Retina (tissue), 1 donor: Measurements from ENCODE around the gene DENND6B.
"Not testable (repeated sequence)": the region's sequence is repeated elsewhere in the genome, so short reads cannot be mapped to it uniquely, and the experiment has no call there.

Experiments used
- DNase-seq: peaks from one replicate; pipeline ENCODE4 v3.0.0-alpha.2; 2016

The DENND6B gene, protein sequence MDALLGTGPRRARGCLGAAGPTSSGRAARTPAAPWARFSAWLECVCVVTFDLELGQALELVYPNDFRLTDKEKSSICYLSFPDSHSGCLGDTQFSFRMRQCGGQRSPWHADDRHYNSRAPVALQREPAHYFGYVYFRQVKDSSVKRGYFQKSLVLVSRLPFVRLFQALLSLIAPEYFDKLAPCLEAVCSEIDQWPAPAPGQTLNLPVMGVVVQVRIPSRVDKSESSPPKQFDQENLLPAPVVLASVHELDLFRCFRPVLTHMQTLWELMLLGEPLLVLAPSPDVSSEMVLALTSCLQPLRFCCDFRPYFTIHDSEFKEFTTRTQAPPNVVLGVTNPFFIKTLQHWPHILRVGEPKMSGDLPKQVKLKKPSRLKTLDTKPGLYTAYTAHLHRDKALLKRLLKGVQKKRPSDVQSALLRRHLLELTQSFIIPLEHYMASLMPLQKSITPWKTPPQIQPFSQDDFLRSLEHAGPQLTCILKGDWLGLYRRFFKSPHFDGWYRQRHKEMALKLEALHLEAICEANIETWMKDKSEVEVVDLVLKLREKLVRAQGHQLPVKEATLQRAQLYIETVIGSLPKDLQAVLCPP

GRCh38 chr22:50326956-50327710, at the start of gene DENND6B:
Gene DENND6B, minus strand, starts transcription at chr22:50327012. Its CDS starts 24 bp downstream, at chr22:50326988.
- peak; percentile 91 for DNase-seq

GRCh38 chr22:50376085-50376651, 49.4 kb upstream of the DENND6B start:
- DNase-seq, result no peak

- DNase-seq, result no peak
These were observed 44.4 kb upstream of the DENND6B start for GRCh38 chr22:50371101-50371648.

DNA sequence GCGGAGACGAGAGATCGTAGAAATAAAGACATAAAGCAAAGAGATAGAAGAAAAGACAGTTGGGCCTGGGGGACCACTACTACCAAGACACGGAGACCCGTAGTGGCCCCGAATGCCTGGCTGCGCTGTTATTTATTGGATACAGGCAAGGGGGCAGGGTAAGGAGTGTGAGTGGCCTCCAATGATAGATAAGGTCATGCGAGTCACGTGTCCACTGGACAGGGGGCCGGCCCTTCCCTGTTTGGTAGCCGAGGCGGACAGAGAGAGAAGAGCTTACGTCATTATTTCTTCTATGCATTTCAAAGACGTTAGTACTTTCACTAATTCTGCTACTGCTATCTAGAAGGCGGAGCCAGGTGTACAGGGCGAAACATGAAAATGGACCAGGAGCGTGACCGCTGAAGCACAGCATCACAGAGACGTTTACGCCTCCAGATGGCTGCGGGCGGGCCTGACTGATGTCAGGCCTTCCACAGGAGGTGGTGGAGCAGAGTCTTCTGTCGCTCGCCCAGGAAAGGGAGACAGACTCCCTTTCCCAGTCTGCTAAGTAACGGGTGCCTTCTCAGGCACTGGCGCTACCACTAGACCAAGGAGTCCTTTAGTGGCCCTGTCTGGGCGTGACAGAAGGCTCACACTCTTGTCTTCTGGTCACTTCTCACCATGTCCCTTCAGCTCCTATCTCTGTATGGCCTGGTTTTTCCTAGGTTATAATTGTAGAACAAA, 41.1 kb upstream of the DENND6B start:
- no peak for DNase-seq

DNA sequence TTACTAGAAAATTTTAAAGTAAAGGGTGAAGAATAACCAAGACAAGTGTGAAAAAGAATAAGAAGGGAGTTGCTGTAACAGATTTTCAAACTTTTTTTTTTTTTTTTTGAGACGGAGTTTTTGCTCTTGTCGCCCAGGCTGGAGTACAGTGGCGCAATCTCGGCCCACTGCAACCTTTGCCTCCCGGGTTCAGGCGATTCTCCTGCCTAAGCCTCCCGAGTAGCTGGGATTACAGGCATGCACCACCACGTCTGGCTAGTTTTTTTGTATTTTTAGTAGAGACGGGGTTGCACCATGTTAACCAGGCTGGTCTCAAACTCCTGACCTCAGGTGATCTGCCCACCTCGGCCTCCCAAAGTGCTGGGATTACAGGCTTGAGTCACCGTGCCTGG, 37.0 kb upstream of the DENND6B start:
- DNase-seq, result not testable (repeated sequence)

- DNase-seq, result no peak
These were observed 36.5 kb upstream of the DENND6B start for GRCh38 chr22:50363166-50363802.

DNA sequence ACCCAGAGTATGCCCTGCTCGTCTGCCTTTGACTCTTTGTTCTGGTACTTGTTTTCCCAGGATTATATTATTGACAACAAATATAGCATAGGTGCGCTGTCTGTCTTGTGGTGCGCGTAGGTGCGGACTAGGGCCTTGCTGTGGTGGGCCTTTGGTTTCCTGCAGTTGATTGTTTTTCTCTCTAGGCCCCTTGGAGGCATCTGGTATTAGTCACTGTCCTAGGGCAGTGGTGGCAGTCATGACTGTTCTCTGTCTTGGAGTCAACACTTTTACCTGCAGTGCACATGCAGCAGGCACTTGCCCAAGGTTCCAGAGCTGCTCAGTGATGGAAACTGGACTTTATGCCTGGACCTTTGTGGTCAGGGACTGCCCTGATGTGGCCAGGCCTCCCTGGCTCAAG, 34.9 kb upstream of the DENND6B start:
- no peak for DNase-seq

DNA sequence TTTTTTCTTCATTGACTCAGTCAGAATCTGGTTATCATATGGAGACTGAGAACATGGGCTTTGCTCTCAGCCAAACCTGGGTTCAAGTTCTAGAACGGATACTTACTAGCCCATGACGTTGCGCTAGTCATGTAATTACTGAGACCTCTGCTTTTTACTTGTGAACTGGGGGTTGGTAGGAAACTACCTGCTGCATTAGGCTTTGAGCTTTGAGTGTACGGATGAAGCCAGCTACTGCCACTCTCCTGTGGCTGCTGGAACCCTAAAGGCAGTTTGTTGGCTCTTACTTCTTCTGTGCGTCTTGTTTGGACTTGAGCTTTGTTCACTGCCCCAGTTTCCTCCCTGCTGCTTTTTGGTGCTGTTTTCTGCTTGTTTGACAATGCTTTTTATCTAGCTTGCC, 34.4 kb upstream of the DENND6B start:
- DNase-seq, result no peak

- DNase-seq, result no peak
These were observed 33.8 kb upstream of the DENND6B start for GRCh38 chr22:50360578-50360977.

GRCh38 chr22:50357756-50358155, 30.9 kb upstream of the DENND6B start:
- DNase-seq, result no peak

GRCh38 chr22:50357222-50357621, 30.4 kb upstream of the DENND6B start:
- DNase-seq, result no peak

DNA sequence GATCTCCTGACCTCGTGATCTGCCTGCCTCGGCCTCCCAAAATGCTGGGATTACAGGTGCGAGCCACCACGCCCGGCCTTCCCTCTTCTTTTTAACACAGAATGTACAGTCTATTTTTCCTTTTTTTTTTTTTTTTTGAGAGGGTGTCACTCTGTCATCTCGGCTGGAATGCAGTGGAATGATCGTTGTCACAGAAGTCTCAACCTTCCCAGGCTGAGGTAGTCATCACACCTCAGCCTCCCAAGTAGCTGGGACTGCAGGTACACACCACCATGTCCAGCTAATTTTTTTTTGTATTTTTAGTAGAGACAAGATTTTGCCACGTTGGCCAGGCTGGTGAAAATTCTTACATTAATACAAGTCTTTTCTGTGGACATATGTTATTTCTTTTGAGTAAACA, 29.4 kb upstream of the DENND6B start:
- no peak for DNase-seq

DNA sequence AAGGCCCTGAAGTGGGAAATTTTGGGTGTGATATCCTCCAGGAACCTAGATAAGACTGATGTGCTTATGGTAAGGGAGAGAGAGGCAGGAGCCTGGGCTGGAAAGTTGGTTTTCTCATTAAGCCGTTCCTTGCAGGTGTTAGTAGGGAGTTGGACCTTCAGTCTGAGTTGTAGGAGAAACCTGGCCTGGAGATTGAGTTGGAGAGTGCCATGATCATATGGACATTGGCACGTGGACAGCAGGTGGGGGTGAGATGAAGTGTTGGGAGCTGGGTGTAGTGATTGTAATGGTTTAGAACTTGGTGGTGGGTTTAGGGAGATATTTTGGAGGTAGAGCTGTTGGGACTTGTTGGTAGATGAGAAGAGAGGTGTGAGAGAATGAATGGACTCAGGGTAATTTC, 21.2 kb upstream of the DENND6B start:
- DNase-seq, result no peak

DNA sequence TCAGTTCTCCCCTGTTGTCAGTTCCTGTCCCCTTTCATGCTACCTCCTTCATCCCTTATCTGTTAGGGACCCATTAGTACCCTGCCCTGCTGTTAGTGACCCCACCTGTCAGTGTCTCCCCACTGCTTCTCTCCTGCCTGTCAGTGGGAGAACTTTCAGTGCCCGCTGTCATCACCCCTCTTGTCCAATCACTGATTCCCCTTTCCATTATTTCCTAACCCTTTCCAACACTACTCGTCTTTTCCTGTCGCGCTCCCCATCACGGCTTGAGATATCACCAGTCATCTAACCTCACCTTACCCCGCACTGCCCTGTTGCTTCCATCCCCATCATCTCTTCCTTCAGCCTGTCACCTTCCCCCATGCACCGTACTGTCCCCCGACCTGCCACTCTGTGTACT, 20.3 kb upstream of the DENND6B start:
- no peak for DNase-seq

GRCh38 chr22:50346470-50346869, 19.7 kb upstream of the DENND6B start:
- DNase-seq, result no peak

DNA sequence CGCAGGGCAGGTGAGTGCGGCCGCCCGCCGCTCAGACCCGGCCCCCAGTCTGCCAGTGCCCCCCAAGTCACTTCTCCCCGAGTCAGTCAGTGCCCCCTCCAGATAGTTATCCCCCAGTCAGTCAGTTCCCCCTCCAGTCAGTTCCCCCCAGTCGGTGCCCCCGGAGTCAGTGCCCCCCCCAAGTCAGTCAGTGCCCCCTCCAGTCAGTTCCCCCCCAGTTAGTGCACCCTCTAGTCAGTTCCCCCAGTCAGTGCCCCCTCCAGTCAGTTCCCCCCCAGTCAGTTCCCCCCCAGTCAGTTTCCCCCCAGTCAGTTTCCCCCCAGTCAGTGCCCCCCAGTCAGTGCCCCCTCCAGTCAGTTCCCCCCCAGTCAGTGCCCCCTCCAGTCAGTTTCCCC, 16.7 kb upstream of the DENND6B start:
- no peak for DNase-seq

GRCh38 chr22:50342651-50343540, 16.1 kb upstream of the DENND6B start, which contains the start of gene PPP6R2:
Gene PPP6R2, plus strand, starts transcription at chr22:50343327. Its CDS starts 50,582 bp downstream, at chr22:50393909.
- peak; percentile 74 for DNase-seq

GRCh38 chr22:50341977-50342650, 15.3 kb upstream of the DENND6B start:
- DNase-seq, result peak; percentile 94

DNA sequence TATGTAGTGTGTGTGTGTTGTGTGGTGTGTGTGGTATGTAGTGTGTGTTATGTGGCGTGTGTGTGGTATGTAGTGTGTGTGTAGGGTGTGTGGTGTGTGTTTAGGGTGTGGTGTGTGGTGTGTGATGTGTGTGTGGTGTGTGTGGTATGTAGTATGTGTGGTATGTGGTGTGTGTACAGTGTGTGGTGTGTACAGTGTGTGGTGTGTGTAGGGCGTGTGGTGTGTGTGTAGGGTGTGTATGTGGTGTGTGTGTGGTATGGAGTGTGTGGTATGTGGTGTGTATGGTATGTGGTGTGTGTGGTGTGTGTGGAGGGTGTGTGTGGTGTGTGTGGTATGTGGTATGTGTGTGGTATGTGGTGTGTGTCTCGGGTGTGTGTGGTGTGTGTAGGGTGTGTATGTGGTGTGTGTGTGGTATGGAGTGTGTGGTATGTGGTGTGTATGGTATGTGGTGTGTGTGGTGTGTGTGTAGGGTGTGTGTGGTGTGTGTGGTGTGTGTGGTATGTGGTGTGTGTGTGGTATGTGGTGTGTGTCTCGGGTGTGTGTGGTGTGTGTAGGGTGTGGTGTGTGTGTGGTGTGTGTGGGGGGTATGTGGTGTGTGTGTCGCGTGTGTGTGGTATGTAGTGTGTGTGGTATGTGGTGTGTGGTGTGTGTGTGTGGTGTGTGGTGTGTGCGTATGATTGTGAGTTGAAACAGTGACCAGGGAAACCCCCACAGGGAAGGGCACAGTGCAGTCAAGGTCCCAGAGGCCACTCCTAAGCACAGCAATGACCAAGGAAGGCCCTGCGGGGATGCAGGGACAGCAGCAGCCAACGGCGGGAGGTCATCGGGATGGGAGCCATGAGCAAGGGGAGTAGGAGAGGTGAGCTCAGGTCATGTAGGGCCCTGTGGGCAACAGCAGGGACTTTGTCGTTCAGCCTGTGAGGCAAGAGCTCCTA, 13.4 kb upstream of the DENND6B start:
- DNase-seq, result peak; percentile 13
